Measurements from ENCODE around the gene SPAG17.

DNA sequence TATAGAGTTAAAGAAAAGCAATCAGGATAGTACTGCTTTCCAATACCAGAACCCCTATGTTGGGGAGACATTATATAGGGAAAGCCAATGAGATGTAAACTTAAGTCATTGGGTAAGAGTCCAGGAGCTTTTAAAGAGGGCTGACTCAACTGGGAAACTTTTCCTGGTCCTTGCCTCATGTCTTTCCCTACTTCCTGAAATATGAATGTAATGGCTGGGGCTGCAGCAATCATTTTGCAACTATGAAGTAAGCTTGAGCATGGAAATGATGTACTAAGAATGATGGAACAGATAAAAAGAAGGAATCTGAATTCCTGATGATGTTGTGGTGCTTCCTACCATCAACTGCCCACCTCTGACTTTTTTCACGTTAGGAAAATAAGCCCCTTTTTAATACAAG, 199.8 kb downstream of the SPAG17 start:
- no peak for TF ChIP-seq EZH2 (IDR thresholded peaks at IDR 0.05; ENCODE audit: insufficient read depth, low read length)
- TF ChIP-seq, protein P1, sequence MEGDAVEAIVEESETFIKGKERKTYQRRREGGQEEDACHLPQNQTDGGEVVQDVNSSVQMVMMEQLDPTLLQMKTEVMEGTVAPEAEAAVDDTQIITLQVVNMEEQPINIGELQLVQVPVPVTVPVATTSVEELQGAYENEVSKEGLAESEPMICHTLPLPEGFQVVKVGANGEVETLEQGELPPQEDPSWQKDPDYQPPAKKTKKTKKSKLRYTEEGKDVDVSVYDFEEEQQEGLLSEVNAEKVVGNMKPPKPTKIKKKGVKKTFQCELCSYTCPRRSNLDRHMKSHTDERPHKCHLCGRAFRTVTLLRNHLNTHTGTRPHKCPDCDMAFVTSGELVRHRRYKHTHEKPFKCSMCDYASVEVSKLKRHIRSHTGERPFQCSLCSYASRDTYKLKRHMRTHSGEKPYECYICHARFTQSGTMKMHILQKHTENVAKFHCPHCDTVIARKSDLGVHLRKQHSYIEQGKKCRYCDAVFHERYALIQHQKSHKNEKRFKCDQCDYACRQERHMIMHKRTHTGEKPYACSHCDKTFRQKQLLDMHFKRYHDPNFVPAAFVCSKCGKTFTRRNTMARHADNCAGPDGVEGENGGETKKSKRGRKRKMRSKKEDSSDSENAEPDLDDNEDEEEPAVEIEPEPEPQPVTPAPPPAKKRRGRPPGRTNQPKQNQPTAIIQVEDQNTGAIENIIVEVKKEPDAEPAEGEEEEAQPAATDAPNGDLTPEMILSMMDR (IDR thresholded peaks at IDR 0.05; ENCODE audit: insufficient read depth, low read depth, low read length), result no peak

All from astrocyte (in vitro differentiated cells and primary cell).